Measurements from ENCODE around the gene MRPL37.

Gene MRPL37

DNA sequence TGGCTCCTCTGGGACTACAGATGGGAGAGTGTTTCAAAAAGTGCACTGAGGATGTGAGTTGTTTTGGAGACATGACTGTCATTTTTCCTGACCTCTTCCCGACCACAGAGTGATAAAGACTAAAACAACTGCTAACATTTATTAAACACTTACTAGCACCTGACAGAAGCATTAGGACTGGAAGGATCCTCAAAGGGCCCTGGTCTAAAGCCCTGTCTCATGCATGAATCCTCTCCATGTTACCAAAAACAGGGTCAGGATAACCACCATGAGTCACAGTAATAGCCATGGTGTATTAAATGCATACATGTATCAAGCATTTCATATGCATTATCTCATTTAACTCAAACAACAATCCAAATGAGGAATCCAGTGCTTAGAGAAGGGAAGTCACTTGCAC, 11.7 kb upstream of the MRPL37 start:
- no peak for DNase-seq (ENCODE audit: low read depth)
- TF ChIP-seq, protein P1, sequence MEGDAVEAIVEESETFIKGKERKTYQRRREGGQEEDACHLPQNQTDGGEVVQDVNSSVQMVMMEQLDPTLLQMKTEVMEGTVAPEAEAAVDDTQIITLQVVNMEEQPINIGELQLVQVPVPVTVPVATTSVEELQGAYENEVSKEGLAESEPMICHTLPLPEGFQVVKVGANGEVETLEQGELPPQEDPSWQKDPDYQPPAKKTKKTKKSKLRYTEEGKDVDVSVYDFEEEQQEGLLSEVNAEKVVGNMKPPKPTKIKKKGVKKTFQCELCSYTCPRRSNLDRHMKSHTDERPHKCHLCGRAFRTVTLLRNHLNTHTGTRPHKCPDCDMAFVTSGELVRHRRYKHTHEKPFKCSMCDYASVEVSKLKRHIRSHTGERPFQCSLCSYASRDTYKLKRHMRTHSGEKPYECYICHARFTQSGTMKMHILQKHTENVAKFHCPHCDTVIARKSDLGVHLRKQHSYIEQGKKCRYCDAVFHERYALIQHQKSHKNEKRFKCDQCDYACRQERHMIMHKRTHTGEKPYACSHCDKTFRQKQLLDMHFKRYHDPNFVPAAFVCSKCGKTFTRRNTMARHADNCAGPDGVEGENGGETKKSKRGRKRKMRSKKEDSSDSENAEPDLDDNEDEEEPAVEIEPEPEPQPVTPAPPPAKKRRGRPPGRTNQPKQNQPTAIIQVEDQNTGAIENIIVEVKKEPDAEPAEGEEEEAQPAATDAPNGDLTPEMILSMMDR (IDR thresholded peaks at IDR 0.05; ENCODE audit: low read depth, low read length) = no peak
- TF ChIP-seq POLR2A (IDR thresholded peaks at IDR 0.05; ENCODE audit: extremely low read depth, insufficient read length) = no peak
- no peak overlapping the region for H3K4me3 ChIP-seq (ENCODE audit: low read depth, low read length)

DNA sequence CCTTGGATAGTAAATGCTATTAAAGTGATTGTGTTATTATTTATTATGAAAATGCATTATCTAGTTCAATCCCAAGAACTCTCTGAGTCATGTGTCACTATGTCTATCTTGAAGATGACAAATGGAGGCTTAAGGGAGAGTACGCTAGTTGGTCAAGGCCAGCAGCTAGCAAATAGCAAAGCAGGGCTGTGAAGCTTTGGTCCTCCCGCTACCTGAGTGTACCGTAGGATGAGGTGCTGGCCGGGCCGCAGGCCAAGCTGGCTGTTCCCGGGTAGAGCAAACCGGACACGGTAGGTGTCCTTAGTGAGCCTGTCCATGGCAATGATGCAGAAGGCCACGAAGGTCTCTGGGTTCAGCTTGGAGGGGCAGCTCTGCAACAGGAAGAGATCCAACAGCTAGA, 9.4 kb upstream of the MRPL37 start:
- no peak overlapping the region for H3K4me3 ChIP-seq (ENCODE audit: low read depth, low read length)
- no peak for TF ChIP-seq MYC (IDR thresholded peaks at IDR 0.05; ENCODE audit: low read depth, low read length)
- DNase-seq (ENCODE audit: low read depth) = no peak

DNA sequence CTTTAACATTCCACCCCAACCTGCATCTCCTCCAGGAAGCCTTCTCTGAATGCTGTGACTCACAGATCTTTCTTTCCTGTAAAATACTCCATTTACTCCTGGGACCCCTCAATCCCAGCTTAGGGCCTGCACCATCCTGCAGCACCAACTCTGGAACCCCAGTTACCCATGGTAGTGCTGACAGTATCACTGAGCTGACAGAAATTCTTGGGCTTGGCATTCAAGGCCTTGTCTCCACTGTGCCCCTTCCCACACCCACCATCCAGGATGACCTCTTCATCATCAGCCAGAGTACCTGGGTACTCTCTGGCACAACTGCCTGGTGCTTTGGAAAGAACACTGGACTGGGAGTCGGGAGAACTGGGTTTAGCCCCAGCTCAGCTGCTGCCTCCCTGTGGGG, 8.4 kb upstream of the MRPL37 start:
- TF ChIP-seq, protein P2, sequence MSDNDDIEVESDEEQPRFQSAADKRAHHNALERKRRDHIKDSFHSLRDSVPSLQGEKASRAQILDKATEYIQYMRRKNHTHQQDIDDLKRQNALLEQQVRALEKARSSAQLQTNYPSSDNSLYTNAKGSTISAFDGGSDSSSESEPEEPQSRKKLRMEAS (IDR thresholded peaks at IDR 0.05; ENCODE audit: low read depth, low read length) = no peak
- TF ChIP-seq, protein P1 (IDR thresholded peaks at IDR 0.05; ENCODE audit: low read depth, low read length) = no peak
- no peak for TF ChIP-seq MYC (IDR thresholded peaks at IDR 0.05; ENCODE audit: low read depth, low read length)
- TF ChIP-seq POLR2A (IDR thresholded peaks at IDR 0.05; ENCODE audit: extremely low read depth, insufficient read length) = no peak
- no peak for DNase-seq (ENCODE audit: low read depth)
- no peak overlapping the region for H3K4me3 ChIP-seq (ENCODE audit: low read depth, low read length)

DNA sequence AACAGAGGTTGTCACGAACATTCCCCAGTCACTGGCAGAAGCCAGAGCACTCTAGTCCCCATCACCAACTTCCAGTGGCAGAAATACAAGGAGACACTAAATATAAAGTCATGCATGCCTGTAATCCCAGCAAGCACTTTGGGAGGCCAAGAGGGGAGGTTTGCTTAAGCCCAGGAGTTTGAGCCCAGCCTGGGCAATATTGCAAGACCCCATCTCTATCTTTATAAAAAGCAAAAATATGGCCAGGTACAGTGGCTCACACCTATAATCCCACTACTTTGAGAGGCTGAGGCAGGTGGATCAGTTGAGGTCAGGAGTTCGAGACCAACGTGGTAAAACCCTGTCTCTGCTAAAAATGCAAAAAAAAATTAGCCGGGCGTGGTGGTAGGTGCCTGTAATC, 6.5 kb upstream of the MRPL37 start:
- no peak for DNase-seq (ENCODE audit: low read depth)
- no peak for TF ChIP-seq MYC (IDR thresholded peaks at IDR 0.05; ENCODE audit: low read depth, low read length)
- TF ChIP-seq POLR2A (IDR thresholded peaks at IDR 0.05; ENCODE audit: extremely low read depth, insufficient read length) = no peak
- TF ChIP-seq, protein P2 (IDR thresholded peaks at IDR 0.05; ENCODE audit: low read depth, low read length) = no peak
- H3K4me3 ChIP-seq (ENCODE audit: low read depth, low read length) = no peak overlapping the region

DNA sequence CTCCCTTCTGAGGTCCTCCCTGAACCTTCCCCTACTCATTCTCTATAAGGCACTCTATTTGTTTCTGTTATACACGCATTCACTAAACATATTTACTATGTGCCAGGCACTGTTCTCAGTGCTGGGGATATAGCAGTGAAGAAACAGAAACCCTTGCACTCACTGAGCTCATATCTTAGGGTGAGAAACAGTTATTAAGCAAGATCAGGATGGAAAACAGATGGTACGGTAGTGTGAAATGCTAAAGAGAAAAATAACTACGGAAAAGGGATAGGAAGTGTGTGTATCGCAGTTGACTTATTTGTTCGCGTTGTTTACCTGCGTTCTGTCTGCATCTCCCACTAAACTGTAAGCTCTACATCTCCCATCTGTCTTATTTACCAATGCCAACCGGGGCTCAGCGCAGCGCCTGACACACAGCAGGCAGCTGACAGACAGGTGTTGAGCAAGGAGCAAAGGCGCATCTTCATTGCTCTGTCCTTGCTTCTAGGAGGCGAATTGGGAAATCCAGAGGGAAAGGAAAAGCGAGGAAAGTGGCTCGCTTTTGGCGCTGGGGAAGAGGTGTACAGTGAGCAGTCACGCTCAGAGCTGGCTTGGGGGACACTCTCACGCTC, 709 bp upstream of the MRPL37 start:
- H3K4me3 ChIP-seq (ENCODE audit: low read depth, low read length) = peak overlapping the region; percentile 95
- DNase-seq (ENCODE audit: low read depth) = no peak
- TF ChIP-seq POLR2A (IDR thresholded peaks at IDR 0.05; ENCODE audit: extremely low read depth, insufficient read length) (no peak), MYC (IDR thresholded peaks at IDR 0.05; ENCODE audit: low read depth, low read length) (no peak)
- TF ChIP-seq, protein P1 (IDR thresholded peaks at IDR 0.05; ENCODE audit: low read depth, low read length) = no peak
- TF ChIP-seq, protein P2 (IDR thresholded peaks at IDR 0.05; ENCODE audit: low read depth, low read length) = no peak

DNA sequence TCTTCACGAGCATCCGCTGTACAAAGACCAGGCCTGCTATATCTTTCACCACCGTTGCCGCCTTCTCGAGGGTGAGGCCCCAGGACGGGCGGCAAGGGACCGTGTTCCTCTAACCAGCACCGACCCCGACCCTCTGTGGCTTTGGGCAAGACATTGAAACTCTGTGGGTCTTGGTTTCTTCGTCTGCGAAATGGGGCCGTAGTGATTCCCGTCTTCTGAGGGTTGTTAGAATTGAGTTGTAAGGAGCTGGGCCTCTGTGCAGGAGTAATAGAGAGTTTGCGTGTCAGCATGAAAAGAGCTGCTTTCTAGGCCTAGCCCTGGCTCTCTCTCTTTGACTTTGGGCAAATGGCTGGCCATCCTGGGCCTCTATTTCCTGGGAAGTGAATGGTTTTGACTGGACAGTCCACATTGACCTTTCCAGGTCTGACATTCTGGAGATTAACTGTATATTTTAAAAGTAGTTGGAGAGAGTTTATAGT, 591 bp downstream of the MRPL37 start:
- DNase-seq (ENCODE audit: low read depth) = no peak
- H3K4me3 ChIP-seq (ENCODE audit: low read depth, low read length) = peak overlapping the region; percentile 95
- no peak for TF ChIP-seq POLR2A (IDR thresholded peaks at IDR 0.05; ENCODE audit: extremely low read depth, insufficient read length)
- TF ChIP-seq, protein P2 (IDR thresholded peaks at IDR 0.05; ENCODE audit: low read depth, low read length) = no peak
- TF ChIP-seq MYC (IDR thresholded peaks at IDR 0.05; ENCODE audit: low read depth, low read length) = no peak
- TF ChIP-seq, protein P1 (IDR thresholded peaks at IDR 0.05; ENCODE audit: low read depth, low read length) = no peak

DNA sequence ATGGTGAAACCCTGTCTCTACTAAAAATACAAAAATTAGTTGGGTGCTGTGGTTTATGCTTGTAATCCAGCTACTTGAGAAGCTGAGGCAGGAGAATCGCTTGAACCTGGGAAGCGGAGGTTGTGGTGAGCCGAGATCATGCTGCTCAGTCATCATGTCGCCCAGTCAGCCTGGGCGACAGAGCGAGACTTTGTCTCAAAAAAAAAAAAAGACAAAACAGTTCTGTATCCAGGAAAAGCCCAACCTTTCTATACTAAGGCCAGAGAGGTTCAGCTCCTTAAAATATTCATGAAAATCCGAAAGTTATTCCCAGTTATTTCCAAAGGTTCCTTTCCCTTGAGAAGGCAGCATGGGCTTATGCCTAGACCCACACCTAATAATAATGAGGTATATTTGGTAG, 4.2 kb downstream of the MRPL37 start:
- TF ChIP-seq, protein P1 (IDR thresholded peaks at IDR 0.05; ENCODE audit: low read depth, low read length) = no peak
- no peak for TF ChIP-seq MYC (IDR thresholded peaks at IDR 0.05; ENCODE audit: low read depth, low read length)
- TF ChIP-seq, protein P2 (IDR thresholded peaks at IDR 0.05; ENCODE audit: low read depth, low read length) = no peak
- no peak for TF ChIP-seq POLR2A (IDR thresholded peaks at IDR 0.05; ENCODE audit: extremely low read depth, insufficient read length)
- DNase-seq (ENCODE audit: low read depth) = no peak
- H3K4me3 ChIP-seq (ENCODE audit: low read depth, low read length) = no peak overlapping the region

Data from NB4 (cell line).